ENCODE results near the gene CPNE1.
"Not testable (repeated sequence)": the region's sequence is repeated elsewhere in the genome, so short reads cannot be mapped to it uniquely, and the experiment has no call there.

The CPNE1 gene

DNA sequence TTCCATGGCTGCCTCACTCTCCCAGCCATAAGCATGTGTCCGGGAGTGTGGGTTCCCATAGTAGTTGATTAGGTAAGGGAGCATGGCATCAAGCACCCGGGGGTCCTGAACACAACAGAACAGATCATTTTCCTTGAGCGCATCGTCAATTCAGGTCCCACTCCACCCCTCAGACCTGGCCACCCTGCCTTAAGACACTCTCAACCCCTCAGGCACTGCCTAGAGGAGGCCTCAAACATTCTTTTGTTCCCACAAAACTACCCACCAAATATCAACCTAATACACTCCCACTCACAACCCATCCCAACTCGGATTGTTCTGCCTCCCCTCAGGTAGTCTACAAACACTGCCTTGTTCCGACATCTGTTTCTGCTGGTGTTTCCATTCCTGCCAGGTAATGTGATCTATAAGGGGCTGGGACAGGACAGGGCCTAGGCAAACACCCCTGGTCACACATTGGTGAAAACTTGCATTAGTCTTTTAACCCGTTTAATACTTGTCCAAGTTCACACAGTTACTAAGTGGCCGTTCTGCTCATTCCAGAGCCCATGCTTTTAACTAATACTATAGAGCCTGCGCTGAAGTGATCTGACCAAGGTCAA lies 33.1 kb upstream of the CPNE1 start:
- DNase-seq: no peak

DNA sequence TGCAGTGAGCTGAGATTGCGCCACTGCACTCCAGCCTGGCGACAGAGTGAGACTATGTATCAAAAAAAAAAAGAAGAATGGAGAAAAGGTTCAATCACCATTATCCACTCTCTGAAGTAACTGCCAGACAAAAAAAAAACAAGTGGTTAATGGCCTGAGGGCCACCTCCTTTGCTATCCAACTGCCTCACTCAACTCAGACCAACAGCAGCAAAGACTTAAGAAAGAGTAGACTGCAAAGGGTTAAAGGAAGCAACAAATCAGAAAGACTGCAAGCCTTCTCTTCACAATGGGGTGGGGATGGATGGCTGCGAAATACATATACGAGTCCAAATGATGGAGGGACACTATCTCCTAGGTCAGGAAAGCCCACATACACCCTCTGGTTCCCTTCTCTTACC lies 31.3 kb upstream of the CPNE1 start:
- no peak for DNase-seq

- DNase-seq: no peak
These were observed 30.6 kb upstream of the CPNE1 start for GRCh38 chr20:35695245-35695749.

GRCh38 chr20:35690265-35690664 lies 25.6 kb upstream of the CPNE1 start:
- DNase-seq: no peak

GRCh38 chr20:35686872-35687271 lies 22.2 kb upstream of the CPNE1 start:
- DNase-seq: not testable (repeated sequence)

DNA sequence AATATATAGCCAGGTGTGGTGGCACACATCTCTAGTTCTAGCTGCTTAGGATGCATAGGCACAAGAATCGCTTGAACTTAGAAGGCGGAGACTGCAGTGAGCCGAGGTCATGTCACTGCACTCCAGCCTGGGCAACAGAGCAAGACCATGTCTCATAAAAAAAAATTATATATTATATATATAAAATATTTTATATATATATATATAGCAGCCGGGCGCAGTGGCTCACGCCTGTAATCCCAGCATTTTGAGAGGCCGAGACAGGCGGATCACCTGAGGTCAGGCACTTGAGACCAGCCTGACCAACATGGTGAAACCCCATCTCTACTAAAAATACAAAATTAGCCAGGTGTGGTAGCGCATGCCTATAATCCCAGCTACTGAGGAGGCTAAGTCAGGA lies 20.7 kb upstream of the CPNE1 start:
- DNase-seq: not testable (repeated sequence)

DNA sequence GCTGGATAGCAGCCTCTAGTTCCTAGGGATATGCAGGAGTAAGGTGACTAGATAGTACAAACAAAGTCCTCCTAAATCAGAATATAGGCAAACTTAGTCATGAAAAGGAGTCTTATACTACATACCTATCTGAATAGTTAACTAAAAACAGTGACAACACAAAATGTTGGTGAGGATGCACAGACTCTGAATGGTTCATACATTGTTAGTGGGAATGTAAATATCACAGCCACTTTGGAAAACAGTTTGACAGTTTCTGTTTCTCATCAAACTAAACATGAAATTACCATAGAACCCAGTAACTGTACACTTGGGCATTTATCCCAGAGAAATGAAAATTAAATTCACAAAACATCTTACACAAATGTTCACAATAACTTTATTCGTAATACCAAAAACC lies 17.3 kb upstream of the CPNE1 start:
- DNase-seq: no peak

GRCh38 chr20:35680452-35681183 lies 15.9 kb upstream of the CPNE1 start:
- no peak for DNase-seq

GRCh38 chr20:35674921-35675320 lies 10.2 kb upstream of the CPNE1 start:
- DNase-seq: no peak

- no peak for DNase-seq
These were observed 9.2 kb upstream of the CPNE1 start for GRCh38 chr20:35673884-35674283.

DNA sequence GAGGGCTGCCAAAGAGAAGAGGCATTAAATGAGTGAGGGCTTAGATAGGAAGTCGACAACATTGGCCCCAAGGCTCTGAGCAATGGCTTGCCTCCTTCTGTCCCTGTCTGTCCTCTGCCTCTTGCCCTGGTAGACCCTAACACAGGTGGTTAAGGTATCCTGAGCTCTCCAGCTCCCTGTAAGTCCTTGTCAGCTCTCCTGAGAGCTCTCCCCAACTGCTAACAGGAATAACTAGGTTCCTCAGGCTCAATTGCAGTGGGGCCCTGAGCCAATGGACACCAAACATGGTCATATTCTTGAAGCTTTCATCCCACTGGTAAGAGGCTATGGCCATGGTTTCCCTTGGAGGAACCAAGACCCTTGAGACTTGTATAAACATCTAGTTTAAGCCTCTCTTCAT lies 5.0 kb upstream of the CPNE1 start:
- no peak for DNase-seq

DNA sequence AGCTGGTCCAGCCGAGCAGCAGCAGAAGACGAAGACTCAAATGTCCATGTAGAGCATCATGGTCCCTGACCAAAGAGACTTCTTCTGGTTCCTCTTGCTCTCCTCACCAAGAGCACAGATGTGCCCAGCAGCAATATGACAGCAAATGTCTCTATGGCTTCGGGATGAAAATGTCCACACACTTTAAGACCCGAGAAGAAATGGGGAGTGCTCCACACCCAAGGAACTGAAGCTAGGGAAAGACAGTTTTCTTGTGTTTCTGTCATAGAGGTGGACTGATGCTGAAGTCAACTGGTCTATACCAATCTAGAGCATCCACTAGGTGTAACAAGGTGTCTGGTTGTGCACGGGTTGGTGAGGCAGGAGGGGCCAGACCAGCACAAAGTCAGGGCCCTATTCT lies 4.5 kb upstream of the CPNE1 start:
- DNase-seq: no peak

DNA sequence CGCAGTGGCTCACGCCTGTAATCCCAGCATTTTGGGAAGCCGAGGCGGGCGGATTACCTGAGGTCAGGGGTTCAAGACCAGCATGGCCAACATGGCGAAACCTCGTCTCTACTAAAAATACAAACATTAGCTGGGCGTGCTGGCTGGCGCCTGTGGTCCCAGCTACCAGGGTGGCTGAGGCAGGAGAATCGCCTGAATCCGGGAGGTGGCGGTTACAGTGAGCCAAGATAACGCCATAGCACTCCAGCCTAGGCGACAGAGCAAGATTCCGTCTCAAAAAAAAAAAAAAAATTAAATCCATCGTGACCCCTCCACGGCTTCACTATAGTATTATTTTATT lies 1.2 kb upstream of the CPNE1 start:
- DNase-seq: no peak

DNA sequence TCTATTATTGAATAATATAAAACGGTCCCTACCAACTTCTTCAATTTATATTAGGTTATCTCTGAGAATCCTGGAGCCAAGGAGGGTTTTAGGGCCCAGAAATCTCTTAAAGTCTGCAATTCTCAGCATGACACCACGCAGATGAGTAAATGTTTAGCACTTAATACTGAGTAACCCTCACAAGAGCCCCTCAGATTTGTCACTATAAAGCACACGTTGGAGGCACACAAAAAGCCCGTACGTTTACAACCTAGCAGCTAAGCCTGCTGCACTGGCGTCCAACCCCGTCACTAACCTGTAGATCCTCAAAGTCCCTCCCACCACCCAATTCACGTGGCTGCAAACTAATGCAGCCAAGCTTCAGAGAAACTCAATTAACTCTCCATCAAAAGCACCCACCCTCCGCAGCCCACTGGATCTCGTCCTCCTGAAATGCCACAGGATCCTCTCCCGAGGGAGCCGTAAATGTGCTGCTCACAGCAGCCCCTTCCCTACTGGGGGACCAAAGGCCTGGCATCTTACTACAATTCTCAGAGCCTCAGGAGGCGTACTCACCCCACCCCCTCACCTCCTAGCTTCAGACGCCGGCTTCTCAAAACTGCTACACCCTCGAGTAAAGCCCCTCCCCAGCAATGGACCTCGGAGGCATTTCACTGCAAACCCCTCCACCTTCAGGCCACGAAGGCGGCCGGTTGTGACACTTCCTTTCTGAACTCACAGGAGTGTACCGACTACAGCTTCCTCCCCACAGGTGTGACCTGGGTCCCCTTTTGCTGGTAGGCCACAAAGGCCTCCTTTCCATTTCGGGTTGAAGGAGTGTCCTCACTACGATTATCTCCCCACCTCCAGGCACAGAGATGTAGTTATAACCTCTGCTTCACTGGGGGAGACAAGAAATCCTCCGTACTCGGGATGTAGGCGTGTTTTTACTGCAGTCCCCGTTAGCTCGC lies 909 bp downstream of the CPNE1 start:
- peak; percentile 75 to 79 for DNase-seq

DNA sequence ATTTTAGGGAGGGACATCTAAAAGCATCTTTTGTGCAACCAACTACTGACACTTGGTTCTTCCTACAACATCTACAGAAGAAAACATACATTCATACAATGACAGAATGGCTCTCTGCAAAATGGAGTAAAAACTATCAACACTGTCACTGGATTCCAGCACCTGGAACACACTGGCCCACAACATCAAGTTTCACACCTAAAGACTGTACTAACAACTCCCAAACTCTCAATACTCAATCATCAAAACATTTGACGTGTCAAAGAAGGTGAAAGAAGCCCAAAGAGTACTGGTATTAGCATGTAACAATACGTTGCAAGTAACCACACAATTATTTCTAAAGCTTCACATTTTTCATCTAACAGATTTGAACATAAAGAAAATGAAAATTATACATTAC lies 2.1 kb downstream of the CPNE1 start:
- DNase-seq: no peak

- no peak for DNase-seq
These were observed 2.8 kb downstream of the CPNE1 start for GRCh38 chr20:35661908-35662307.

- no peak for DNase-seq
These were observed 3.6 kb downstream of the CPNE1 start for GRCh38 chr20:35661053-35661452.

DNA sequence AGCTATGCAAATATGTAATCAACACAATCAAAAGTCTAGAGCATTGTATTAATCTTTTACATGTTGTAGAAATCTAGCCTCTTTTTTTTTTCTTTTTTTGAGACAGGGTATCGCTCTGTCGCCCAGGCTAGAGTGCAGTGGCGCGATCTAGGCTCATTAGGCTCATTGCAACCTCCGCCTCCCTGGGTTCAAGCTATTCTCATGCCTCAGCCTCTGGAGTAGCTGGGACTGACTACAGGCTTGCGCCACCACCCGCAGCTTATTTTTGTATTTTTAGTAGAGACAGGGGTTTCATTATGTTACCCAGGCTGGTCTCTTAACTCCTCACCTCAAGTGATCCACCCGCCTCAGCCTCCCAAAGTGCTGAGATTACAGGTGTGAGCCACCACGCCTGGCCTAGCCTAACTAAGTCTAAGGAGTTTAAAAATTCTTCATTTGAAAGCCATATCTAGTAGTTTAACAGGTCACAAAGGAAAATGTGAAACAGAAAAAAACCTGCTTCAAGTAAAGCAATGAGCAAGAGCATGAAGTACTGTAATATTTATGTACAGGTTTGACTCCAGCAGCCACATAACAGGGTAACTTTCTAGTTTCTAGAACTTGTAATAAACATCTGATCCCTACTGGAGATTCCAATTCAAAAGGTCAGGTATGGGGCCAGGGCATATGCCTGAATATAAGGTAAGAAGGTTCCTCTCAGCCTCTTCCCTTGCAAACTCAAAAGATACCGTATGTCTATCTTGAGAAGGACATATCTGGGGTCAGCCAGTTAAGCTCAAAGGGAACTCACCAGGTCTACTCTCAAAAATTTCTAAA lies 4.4 kb downstream of the CPNE1 start:
- DNase-seq: no peak

DNA sequence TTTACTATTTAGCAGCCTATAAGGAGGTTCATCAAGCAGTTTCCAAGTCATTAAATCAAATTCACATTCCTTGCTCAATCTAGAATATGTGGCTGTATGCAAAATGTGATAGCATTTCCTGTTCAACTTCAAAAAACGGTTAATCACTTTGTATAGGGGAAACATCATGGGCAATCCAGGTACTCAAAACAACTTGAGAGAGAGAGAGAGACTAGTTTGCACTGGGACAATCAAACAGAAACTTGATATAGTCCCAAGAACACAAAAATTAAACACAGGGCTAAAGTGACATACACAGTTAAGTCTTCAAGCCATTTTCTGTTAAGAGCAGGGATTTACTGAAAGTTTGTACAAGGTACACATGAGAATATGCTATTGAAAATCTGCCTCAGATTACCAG lies 7.4 kb downstream of the CPNE1 start:
- no peak for DNase-seq

- DNase-seq: no peak
These were observed 10.3 kb downstream of the CPNE1 start for GRCh38 chr20:35654415-35654814.

DNA sequence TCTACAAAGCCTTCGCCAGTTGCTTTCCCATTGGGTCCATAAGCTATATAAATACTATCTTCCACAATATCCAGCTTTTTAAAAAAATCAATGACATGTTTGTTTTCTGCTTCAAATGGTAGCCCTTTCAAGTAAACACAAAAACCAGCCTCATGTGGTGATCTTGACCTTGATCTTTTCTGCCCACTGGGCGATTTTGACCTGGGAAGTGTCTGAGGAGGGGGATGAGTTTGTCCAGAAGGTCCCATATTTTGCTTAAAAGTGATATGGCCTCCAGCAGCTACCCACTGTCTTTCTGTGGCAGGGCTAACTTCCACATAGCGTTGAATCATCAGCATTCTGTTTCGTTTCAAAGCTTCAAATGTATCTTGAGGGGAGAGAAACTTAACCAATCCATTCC lies 10.8 kb downstream of the CPNE1 start:
- DNase-seq: no peak

DNA sequence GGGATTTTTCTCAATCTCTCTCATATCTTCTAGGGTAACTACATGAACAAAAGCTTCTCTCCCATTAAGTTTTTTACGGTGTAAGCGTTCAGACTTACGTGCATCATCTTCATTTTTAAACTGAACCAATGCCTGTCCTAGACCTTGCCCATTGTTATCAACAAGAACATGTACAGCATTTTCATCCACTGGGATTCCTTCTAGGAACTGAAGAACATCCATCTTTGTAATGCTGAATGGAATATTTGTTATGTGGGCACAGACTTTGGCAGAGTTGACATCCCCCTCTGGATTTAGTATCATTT lies 11.3 kb downstream of the CPNE1 start:
- DNase-seq: no peak

Data from CD4-positive, alpha-beta T cell treated with Interleukin-1 beta for 1 hour (primary cell).